Germinal center (tissue), 1 donor: ENCODE results near the gene TTLL9.
A peak's percentile ranks its signal among the peaks of the same experiment; 100 is the strongest.

Source experiments
- DNase-seq: peaks from one replicate; pipeline ENCODE4 v3.0.0; 2012; ENCODE audit warnings: mixed read lengths, low spot score

Gene TTLL9

DNA sequence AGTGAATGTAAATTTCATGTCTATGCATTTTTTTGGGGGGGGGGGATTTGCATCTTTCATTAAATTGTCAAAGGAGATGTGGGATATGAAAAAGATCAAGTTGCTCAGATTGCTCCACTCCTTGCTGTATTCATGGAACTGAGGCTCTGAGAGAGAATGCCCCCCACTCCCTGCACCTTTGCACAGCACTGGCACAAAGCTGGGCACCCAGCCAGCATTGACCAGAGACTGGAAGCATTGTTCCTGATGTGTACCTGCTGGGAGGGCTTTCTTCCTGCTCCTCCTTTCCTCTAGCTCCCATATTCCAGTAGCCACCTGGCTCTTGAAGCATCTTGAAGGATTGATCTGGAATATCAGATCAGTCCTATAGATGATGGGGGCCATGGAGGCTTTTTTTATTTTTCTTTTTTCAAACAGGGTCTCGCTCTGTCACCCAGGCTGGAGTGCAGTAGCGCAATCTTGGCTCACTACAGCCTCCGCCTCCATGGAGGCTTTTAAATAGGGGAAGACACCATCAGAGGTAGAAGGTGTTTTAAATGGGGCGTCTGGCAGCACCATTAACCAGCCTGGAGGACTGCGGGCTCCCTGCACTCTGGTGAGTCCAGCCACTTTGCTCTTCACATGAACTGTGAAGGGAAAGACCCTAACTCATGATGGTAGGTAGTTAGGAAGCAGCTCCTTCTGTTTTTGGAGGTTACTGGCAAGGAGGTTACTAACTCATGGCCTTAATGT, 11.0 kb upstream of the TTLL9 start:
- DNase-seq = no peak

GRCh38 chr20:31859998-31860380, 10.4 kb upstream of the TTLL9 start:
- no peak for DNase-seq

DNA sequence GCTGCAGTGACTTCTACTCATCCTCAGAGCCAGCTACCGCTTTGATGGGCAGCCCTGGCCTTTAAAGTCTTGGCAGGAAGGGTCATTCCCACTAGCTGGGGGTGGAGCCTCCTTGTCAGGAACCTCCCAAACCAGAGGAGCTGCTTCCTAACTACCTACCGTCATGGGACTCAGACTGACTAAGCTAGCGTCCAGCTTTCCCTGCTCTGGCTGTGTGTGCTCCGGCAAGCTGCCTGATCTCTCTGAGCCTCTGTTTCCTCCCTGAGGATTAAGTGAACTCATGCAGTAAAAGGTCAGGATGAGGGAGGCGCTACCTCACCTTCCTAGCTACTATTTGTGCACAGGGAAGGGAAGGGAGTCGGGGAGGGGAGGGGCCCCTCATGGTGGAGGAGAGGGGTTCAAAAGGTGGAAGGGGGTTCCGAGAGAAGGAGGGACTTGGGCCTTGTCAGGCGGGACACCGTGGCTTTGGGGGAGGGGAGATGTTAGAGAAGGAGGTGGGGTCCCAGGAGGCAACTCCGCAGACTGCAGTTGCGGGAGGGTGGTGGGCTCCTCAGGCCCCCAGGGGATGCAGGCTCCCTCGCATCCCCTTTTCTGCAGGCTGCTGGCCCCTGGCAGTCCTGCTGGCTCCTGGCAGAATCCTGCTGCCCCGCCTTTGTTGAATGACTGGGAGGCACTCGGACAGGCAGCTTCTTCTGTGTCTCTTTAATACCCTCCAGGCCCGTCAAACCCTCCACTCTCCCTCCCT, 9.9 kb upstream of the TTLL9 start:
- DNase-seq = no peak

- peak; percentile 20 for DNase-seq
Observed at GRCh38 chr20:31861135-31861384, 9.4 kb upstream of the TTLL9 start.

DNA sequence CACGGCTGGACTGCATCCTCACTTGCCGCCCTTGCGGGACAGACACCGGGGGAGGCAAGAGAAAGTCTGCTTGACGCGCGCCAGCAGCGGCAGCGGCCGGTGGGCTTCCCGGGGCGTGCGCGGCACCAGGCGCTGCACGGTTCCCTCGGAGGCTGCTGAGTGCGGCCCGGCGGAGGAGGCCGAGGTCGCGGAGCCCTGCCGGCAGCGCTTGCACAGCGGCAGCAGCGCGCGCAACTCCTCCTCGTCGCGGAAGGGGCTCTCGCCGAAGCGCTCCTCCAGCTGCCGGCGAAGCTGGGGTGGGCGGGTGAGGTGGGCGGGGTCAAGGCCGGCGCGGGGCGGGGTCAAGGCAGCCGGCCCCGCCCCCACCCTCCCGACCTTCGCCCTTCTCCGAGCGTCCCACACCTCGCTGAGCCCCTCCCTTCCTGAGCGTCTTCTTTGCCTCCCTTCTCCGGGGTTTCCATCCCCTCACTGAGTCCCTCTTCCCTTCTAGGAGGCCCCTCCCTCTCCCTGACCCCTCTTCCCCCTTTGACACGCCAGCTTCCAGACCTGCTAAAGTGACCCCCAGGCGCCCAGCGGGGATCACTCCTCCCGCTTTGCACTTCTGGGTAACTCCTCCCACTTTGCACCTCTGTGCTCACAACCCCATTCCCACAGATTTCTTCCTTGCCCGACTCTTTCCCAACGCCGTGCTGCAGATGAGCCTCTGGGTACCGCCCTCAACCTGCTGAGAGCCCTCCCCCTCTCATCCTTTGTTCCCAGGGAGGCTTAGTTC, 8.9 kb upstream of the TTLL9 start:
- DNase-seq = peak; percentile 96

- no peak for DNase-seq
Observed at GRCh38 chr20:31862157-31862470, 8.3 kb upstream of the TTLL9 start.

GRCh38 chr20:31862506-31862905, 7.9 kb upstream of the TTLL9 start:
- DNase-seq = no peak

GRCh38 chr20:31863296-31864085, 6.9 kb upstream of the TTLL9 start:
- no peak for DNase-seq

DNA sequence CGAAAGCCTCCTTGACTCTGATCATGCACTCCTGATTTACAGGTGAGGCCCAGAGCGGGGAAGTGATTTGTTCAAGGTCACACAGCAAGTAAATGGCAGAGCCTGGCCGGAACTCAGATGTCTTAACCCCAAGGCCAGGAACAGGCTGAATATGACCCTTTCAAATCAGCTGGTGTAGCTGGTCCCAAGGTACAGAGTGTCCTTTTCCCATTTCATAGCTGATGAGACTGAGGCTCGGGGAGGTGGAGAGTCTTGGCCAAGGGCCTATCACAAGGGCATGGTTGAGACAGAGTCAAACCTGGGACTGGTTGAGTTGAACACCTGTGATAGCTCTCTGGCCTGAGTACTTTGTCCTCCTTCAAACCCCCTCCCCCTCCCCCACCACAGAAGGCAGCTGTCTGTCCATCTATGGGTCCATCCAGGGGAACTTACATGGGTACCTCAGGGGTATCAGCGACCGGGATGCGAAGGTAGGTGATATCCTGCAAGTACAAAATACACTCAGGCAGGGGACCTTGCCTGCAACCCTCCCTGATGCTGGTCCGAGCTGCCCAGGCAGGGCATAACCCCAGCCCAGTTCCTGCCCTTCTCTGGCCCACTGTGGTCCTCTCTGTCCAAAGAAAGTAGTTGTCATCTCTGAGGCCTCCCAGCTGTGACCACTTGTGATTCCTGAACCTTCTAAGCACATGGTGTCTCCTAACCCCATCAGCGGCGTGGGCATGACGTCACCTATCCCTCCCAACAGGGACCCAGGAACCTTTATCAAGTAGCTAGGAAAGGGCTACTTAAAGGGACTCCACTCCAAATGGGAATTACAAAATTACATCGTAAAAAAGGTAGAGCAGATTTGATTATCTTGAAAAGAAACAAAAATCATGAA, 5.7 kb upstream of the TTLL9 start:
- no peak for DNase-seq

- DNase-seq = no peak
Observed at GRCh38 chr20:31866221-31866620, 4.2 kb upstream of the TTLL9 start.

- DNase-seq = peak; percentile 19
Observed at GRCh38 chr20:31868853-31869672, 1.4 kb upstream of the TTLL9 start.

GRCh38 chr20:31869673-31869941, 827 bp upstream of the TTLL9 start:
- no peak for DNase-seq

DNA sequence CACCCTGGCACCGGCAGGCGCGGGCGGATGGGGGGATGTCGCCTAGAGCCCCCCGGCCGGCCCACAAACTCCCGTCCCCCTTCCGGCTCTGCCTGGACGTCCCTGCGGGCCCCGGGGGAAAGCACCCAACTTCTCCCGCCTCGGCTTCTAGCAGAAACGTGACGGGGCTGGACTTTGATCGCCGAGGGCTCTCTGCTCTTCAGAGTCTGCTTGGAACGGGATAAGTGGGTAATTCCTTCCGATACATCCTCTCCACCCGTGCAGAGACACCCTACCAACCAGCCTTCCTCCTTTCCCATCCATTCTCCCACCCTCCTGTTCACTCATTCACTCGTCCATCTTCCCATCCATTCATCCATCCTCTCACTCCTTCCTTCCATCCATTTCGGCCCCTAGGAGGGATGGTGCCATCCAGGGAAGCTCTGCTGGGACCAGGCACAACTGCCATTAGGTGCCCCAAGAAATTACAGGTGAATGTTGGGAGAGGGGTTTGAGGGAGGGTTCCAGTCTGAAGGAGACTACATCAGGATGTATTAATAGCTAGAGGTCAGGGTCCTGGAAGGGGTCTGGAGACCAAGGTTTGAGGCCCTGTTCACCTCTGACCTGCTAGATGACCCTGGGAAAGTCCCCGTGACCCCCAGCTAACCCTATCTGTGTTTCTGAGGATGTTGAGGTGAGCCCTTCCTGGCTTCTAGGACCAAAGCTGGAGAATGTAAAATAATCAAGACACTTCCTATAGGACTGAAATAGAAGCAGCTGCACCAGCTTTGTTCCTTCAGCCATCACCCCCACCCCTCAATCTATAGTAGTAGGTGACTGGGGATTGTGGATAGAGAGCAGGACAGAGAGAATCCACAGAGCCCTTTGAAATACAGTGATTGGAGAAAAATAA, 538 bp downstream of the TTLL9 start:
- DNase-seq = no peak

DNA sequence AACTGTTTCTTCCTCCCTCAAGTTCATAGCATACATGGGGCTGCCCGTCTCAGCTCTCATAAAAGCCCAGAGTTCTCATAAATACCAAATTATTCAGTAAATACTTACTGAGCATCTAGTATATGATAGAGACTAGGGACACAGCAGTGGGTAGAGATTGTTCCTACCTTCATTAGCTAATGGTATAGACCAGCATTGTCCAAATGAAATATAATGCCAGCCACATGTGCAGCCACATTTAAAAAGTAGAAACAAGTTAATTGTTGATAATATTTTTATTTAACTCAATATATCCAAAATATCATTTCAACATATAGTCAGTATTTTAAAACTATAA, 1.2 kb downstream of the TTLL9 start:
- no peak for DNase-seq

GRCh38 chr20:31872406-31872805, 2.0 kb downstream of the TTLL9 start:
- DNase-seq = no peak

DNA sequence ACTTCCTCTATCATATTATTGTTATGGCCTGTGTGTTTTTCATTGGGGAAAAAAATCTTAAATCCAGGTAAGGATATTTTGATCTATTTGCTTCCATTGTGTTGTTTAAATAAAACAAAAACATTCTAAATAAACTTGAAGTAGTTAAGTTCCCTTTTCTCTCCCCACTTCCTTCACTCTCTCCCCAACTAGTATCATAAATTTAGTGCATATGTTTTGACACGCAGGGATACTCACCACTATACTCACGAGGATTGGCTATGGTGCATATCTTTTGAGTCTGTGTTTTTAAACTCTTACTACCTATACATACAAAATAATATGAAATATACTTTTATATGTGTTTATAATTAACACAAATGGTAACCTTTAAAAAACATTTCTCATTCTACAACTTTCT, 5.2 kb downstream of the TTLL9 start:
- DNase-seq = no peak

GRCh38 chr20:31877684-31878083, 7.2 kb downstream of the TTLL9 start:
- no peak for DNase-seq

GRCh38 chr20:31879143-31879987, 8.9 kb downstream of the TTLL9 start:
- DNase-seq = peak; percentile 90

DNA sequence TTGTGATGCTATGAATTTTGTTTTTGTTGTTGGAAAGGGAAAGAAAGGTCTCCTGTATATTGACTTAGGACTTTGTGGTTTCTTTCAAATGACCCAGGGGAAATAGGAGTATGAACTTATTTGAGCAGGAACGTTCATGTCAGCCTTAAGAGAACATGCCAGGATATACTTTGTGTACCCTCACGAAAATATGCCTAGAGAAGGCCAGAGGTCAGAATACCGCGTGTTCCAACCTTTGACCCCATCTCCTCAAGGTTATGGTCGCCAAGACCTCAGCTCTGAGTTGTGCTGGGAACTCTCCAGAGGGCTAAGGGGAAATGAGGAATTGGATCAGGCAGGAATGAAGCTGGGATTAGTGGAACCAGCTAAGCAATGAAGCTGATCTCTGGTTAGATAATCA, 11.5 kb downstream of the TTLL9 start:
- no peak for DNase-seq
